Endothelial cell of umbilical vein (primary cell): Measurements from ENCODE around the gene GTPBP10. TPM values are rescaled to one million over a fixed set of nuclear protein-coding genes. Genes with fewer than 3 reads are reported as not detected.

Source experiments
- BruUV-seq: library from RNA; stranded (reverse); fragments of 400-500 nt; replicated peaks from 2 replicates; lab custom pipeline; 2021; lab: Mats Ljungman, UMichigan
- CTCF ChIA-PET: fragments of 300-600, 350-600 bp; sonication (Branson Sonifier 250); formaldehyde crosslinking; loops from one replicate; lab custom pipeline; 2021; ENCODE audit warnings: antibody characterized with exemption, inconsistent platforms; lab: Charles Lee
- POLR2A ChIA-PET: fragments of 300-600, 350-600 bp; sonication (Branson Sonifier 250); formaldehyde crosslinking; loops from one replicate; lab custom pipeline; 2021; ENCODE audit warnings: antibody characterized with exemption, inconsistent platforms; lab: Charles Lee
- DNase-seq: peaks from one replicate; pipeline ENCODE4 v3.0.0-alpha.2; 2011; ENCODE audit warnings: low read depth, low spot score
- FAIRE-seq: peaks from 2 replicates; lab custom pipeline; 2011; peaks lifted over from hg19 to GRCh38; lab: Jason Lieb, UNC
- H2AFZ ChIP-seq: 2 replicates; pipeline ENCODE4 v1.6.0; 2012; ENCODE audit warnings: low read depth, low read length, control low read depth, inconsistent platforms
- H3K27ac ChIP-seq: 2 replicates; pipeline ENCODE4 v1.5.1; 2011; ENCODE audit warnings: low read depth, mild to moderate bottlenecking, control low read depth, low read length, moderate library complexity; ENCODE audit not compliant: insufficient read depth
- H3K27me3 ChIP-seq, 2 experiments: 2 replicates each; pipeline versions ENCODE4 v1.6.0 to v1.6.1; 2011; ENCODE audit warnings: low read length in 2 of 2, mixed read lengths in 1 of 2; ENCODE audit not compliant: control insufficient read depth in 2 of 2, insufficient read depth in 2 of 2
- H3K36me3 ChIP-seq, 2 experiments: 2 replicates in 1 of 2; 3 replicates in 1 of 2; pipeline ENCODE4 v1.5.1; 2011; ENCODE audit warnings: low read length in 2 of 2, mild to moderate bottlenecking in 1 of 2, moderate library complexity in 1 of 2; ENCODE audit not compliant: control insufficient read depth in 2 of 2, insufficient read depth in 2 of 2; ENCODE audit errors: extremely low read depth in 1 of 2
- H3K4me1 ChIP-seq: 3 replicates; pipeline ENCODE4 v1.5.1; 2011; ENCODE audit warnings: mild to moderate bottlenecking, low read length; ENCODE audit not compliant: control insufficient read depth, insufficient read depth; ENCODE audit errors: extremely low read depth
- H3K4me2 ChIP-seq: 2 replicates; pipeline ENCODE4 v1.6.1; 2011; ENCODE audit warnings: low read length, control low read depth, mixed read lengths; ENCODE audit not compliant: insufficient read depth
- H3K4me3 ChIP-seq, 3 experiments: fragments of 200-600 bp in 1 of 3; sonication (generic), shearing (Covaris generic) in 1 of 3; replicated peaks in 1 of 3; 2 replicates each; pipeline ENCODE4 v1.5.1; 2011 to 2016; ENCODE audit warnings: control low read depth in 3 of 3, low read length in 3 of 3, mild to moderate bottlenecking in 2 of 3, inconsistent platforms in 1 of 3, low read depth in 1 of 3, moderate library complexity in 1 of 3; ENCODE audit not compliant: insufficient read depth in 1 of 3
- H3K79me2 ChIP-seq: 2 replicates; pipeline ENCODE4 v1.6.0; 2012; ENCODE audit warnings: low read length, inconsistent platforms; ENCODE audit not compliant: control insufficient read depth, insufficient read depth
- H3K9ac ChIP-seq: replicated peaks from 2 replicates; pipeline ENCODE3; 2011; ENCODE audit warnings: low read length, control low read depth; ENCODE audit not compliant: insufficient read depth; ENCODE audit errors: extremely low read depth
- H3K9me1 ChIP-seq: replicated peaks from 3 replicates; pipeline ENCODE4 v1.6.0; 2011; ENCODE audit warnings: mild to moderate bottlenecking, low read length; ENCODE audit not compliant: control insufficient read depth, insufficient read depth; ENCODE audit errors: extremely low read depth
- H3K9me3 ChIP-seq: replicated peaks from 2 replicates; pipeline ENCODE4 v1.5.1; 2012; ENCODE audit warnings: low read length, inconsistent platforms; ENCODE audit not compliant: control insufficient read depth, insufficient read depth
- H4K20me1 ChIP-seq: replicated peaks from 2 replicates; pipeline ENCODE3; 2011; ENCODE audit warnings: mild to moderate bottlenecking, low read length; ENCODE audit not compliant: control insufficient read depth, insufficient read depth; ENCODE audit errors: extremely low read depth
- CTCF ChIP-seq, 2 donors: IDR thresholded peaks; 1 replicate in 1 of 2; 2 replicates in 1 of 2; pipeline ENCODE4 v1.5.1; 2011; ENCODE audit warnings: low read length in 2 of 2, mild to moderate bottlenecking in 2 of 2, moderate library complexity in 2 of 2, control low read depth in 1 of 2, inconsistent platforms in 1 of 2, low read depth in 1 of 2; ENCODE audit not compliant: insufficient read depth in 1 of 2; ENCODE audit errors: extremely low read depth in 1 of 2
- EZH2 ChIP-seq: IDR thresholded peaks from 2 replicates; pipeline ENCODE4 v1.6.1; 2012; ENCODE audit warnings: borderline replicate concordance, low read depth, mild to moderate bottlenecking, moderate library complexity, low read length, inconsistent platforms; ENCODE audit not compliant: severe bottlenecking
- GATA2 ChIP-seq: IDR thresholded peaks from 2 replicates; pipeline ENCODE4 v1.7.0; 2011; ENCODE audit warnings: low read depth, mild to moderate bottlenecking, moderate library complexity, mixed read lengths, low read length; ENCODE audit not compliant: insufficient read length, insufficient read depth
- JUN ChIP-seq: IDR thresholded peaks from 2 replicates; pipeline ENCODE4 v1.6.1; 2011; ENCODE audit warnings: borderline replicate concordance, low read depth; ENCODE audit not compliant: insufficient read length, insufficient read depth
- MYC ChIP-seq: IDR thresholded peaks from one replicate; pipeline ENCODE4 v1.6.1; 2011; ENCODE audit warnings: mild to moderate bottlenecking, low read depth, low read length
- POLR2A ChIP-seq: IDR thresholded peaks from 2 replicates; pipeline ENCODE4 v1.6.1; 2012; ENCODE audit warnings: low read depth, mild to moderate bottlenecking, control low read depth, low read length
- dilution Hi-C: fragments of 300-500 bp; cut with MboI; formaldehyde crosslinking; loops from one replicate; pipeline ENCODE4 v1.15.0; 2019; ENCODE audit warnings: low sequenced_read_pairs; ENCODE audit not compliant: extremely low pct_ligation_motif_present
- intact Hi-C: fragments of 100-400 bp; cut with micrococcal nuclease; formaldehyde crosslinking; loops from one replicate; pipeline ENCODE4 v1.10.0; 2022
- polyA plus RNA-seq, 4 experiments: library from polyadenylated mRNA; depleted of rRNA in 3 of 4; stranded (reverse) in 3 of 4; unstranded in 1 of 4; fragments of >200 nt; gene quantifications; 2 replicates each; pipeline versions ENCODE4 v1.2.1 to v1.2.3, GENCODE V29; 2011 to 2012; ENCODE audit warnings: missing spikeins in 1 of 4
- total RNA-seq: library from RNA; stranded (reverse); gene quantifications from 2 replicates; pipeline ENCODE4 v1.2.3, GENCODE V29; 2021

The GTPBP10 gene
- total and polyA plus RNA-seq, 2 donors (not counting 3 experiments of a cell fraction or from before 2014, with no cell fraction given), result 3.5 to 16.7 TPM

GRCh38 chr7:90403174-90404113, 56.9 kb downstream of the GTPBP10 start, which contains the start of gene CLDN12:
TSS of gene CLDN12 (plus strand) at chr7:90403461. CDS start at chr7:90412677, 9,216 bp downstream.
- FAIRE-seq, result peak; percentile 92
- intact Hi-C loops (loop anchor here (1.0 kb wide), 2 partner anchors 8 to 57 kb away; partner anchors contain the start of gene GTPBP10), dilution Hi-C loops (no loop called here)
- H3K27ac ChIP-seq, result peak within 1 kb of the TSS; percentile 56
- peak within 1 kb of the TSS; percentile 57 to 90 (median 80) for H3K4me3 ChIP-seq
- peaks cover 6 to 14% of the 10 kb centered on the region in 2 experiments for H3K27me3 ChIP-seq
- BruUV-seq, result TSS peak; percentile 62
- TF ChIP-seq POLR2A (peak; percentile 76), CTCF (IDR thresholded peaks at IDR 0.05; ENCODE audit: extremely low read depth in 1 of 2, insufficient read depth in 1 of 2, low read depth in 1 of 2, low read length in 2 of 2) (no peak)
- no peaks in the 10 kb centered on the region for H3K9me1 ChIP-seq
- H2AFZ ChIP-seq, result peak within 1 kb of the TSS; percentile 99
- H3K9me3 ChIP-seq, result no peaks in the 10 kb centered on the region
- peak; percentile 76 for DNase-seq
- peak within 1 kb of the TSS; percentile 83 for H3K9ac ChIP-seq
- H3K4me1 ChIP-seq, result peaks cover 6% of the 10 kb centered on the region
- ChIA-PET POLR2A (interaction anchor here (0.6 to 0.7 kb wide), 3 partner anchors 9 to 701 kb away, joined by 3 to 7 read pairs (median 5); no protein-coding TSS in a partner anchor), CTCF (interaction anchor here (1.1 to 1.3 kb wide), 4 partner anchors 12 to 91 kb away, joined by 3 to 7 read pairs (median 4); no protein-coding TSS in a partner anchor)
- peak within 1 kb of the TSS; percentile 96 for H3K4me2 ChIP-seq
- no peaks in the 10 kb centered on the region for H4K20me1 ChIP-seq
- no peaks in the 10 kb centered on the region for H3K79me2 ChIP-seq
- H3K36me3 ChIP-seq, result no peaks in the 10 kb centered on the region

- no TSS peak for BruUV-seq
- Histone ChIP-seq H3K9me1 (no peaks in the 10 kb centered on the region), H3K4me1 (peaks cover 6% of the 10 kb centered on the region), H3K9me3 (no peaks in the 10 kb centered on the region), H3K9ac (no peak overlapping the region), H2AFZ (no peak overlapping the region), H3K27ac (no peak overlapping the region), H3K27me3 (peaks cover 12 to 14% of the 10 kb centered on the region in 2 experiments), H4K20me1 (no peaks in the 10 kb centered on the region), H3K4me3 (no peak overlapping the region), H3K4me2 (no peak overlapping the region), H3K79me2 (no peaks in the 10 kb centered on the region), H3K36me3 (no peaks in the 10 kb centered on the region)
- POLR2A ChIA-PET, result no interaction called here
- TF ChIP-seq JUN (no peak), MYC (no peak), GATA2 (no peak), EZH2 (no peak)
- FAIRE-seq (no peak), DNase-seq (no peak)
- CTCF ChIA-PET, result no interaction called here
- intact Hi-C loops (no loop called here), dilution Hi-C loops (no loop called here)
Observed at GRCh38 chr7:90404777-90405176, 58.3 kb downstream of the GTPBP10 start.
